Measurements from ENCODE around the gene RFX8.
A peak's percentile ranks its signal among the peaks of the same experiment; 100 is the strongest.

Gene RFX8

DNA sequence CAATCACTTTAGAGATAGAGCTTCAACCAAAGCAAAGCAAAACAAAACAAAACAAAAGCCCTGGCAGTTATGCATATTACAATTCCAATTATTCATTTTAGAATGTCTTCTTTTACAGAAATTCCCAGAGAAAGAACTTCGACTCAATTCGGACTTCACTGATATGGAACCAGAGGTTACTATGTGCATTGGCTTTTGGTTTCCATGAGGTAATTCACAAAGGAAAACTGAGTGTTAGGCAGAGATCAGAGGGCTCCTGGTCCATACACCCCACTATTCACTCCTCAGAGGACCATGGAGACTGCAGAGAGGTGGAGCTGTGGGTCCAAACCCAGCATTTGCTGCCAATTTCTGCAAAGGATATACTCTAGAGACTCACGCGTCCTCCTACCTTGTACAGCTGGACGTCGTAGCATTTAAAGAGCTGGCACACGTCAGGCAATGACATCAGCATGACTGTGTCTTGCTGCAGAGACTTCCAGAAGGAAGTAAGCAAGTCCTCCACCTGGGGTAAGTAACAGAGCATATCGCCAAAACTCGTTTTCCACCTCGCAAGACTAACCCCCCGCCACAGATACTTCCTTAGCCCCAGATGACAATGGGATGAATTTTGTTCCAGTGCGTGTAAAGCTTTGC is 56.3 kb downstream of the RFX8 start:
- Histone ChIP-seq H3K36me3 (ENCODE audit: control insufficient read depth in 5 of 5, insufficient read depth in 5 of 5, low read length in 5 of 5) (no peaks in the 10 kb centered on the region), H3K27me3 (ENCODE audit: control insufficient read depth in 5 of 5, insufficient read depth in 4 of 5, low read length in 5 of 5) (peaks cover 0 to under 1% (median 0%) of the 10 kb centered on the region in 5 donors)

DNA sequence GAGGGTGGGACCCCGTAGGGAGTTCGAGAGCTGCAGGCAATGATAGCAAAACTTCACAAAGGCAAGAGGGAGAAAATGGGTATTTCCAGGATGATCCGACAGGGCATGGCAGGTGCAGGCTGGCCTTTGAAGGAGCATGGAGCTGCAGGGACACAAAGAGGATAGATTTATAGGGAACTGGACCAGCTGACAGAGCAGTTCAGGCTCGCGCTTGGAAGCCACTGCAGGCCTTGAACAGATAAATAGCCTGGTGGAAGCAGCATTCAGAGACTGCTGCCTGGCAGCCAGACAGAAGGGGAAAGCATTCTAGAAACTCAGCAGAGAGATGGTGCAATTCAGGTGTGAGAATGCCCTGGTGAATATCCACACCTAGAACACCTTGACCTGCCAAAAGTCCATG is 58.3 kb downstream of the RFX8 start:
- H3K9me3 ChIP-seq (ENCODE audit: control insufficient read depth in 5 of 5, low read length in 5 of 5) = peaks cover 0 to 6% (median 0%) of the 10 kb centered on the region in 5 donors
- H3K27ac ChIP-seq (ENCODE audit: low read depth, low read length) = no peak overlapping the region
- H3K36me3 ChIP-seq (ENCODE audit: control insufficient read depth in 5 of 5, insufficient read depth in 5 of 5, low read length in 5 of 5) = no peaks in the 10 kb centered on the region
- no peak overlapping the region for H3K9ac ChIP-seq (ENCODE audit: low read length in 5 of 5)
- H3K4me1 ChIP-seq (ENCODE audit: control insufficient read depth in 5 of 5, insufficient read depth in 5 of 5, low read length in 5 of 5) = peaks cover 0 to 6% (median 5%) of the 10 kb centered on the region in 5 donors
- peaks cover 0 to 5% (median 0%) of the 10 kb centered on the region in 5 donors for H3K27me3 ChIP-seq (ENCODE audit: control insufficient read depth in 5 of 5, insufficient read depth in 4 of 5, low read length in 5 of 5)
- H3K4me3 ChIP-seq (ENCODE audit: low read depth in 1 of 5, low read length in 5 of 5) = no peak overlapping the region

More for the DNA sequence above, 56.3 kb downstream of the RFX8 start:
- Histone ChIP-seq H3K9ac (ENCODE audit: low read length in 5 of 5) (no peak overlapping the region), H3K4me1 (ENCODE audit: control insufficient read depth in 5 of 5, insufficient read depth in 5 of 5, low read length in 5 of 5) (peaks cover 0 to 6% (median 5%) of the 10 kb centered on the region in 5 donors), H3K27ac (ENCODE audit: low read depth, low read length) (no peak overlapping the region), H3K9me3 (ENCODE audit: control insufficient read depth in 5 of 5, low read length in 5 of 5) (peaks cover 0 to 6% (median 0%) of the 10 kb centered on the region in 5 donors), H3K4me3 (ENCODE audit: low read depth in 1 of 5, low read length in 5 of 5) (peak overlapping the region in 2 of 5 donors; percentile 8 to 17)

DNA sequence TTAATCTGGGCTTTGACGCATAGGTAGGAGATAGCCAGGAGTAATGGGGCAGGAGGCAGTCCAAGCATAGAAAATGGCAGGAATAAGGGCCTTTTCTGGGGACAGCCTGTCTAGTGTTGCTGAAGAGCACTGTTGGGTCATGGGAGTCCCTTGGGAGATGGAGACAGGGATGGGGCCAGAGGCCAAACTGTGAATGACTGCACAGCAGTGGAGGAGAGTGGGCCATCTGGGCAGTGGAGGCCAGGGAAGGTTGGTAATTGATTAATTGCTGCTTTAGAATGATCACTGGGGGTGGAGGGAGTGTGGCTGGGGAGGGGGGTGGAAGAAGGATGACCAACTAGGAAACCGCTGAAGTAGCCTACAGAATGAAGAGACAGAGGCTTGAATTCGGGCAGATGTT is 59.0 kb downstream of the RFX8 start:
- Histone ChIP-seq H3K4me1 (ENCODE audit: control insufficient read depth in 5 of 5, insufficient read depth in 5 of 5, low read length in 5 of 5) (peaks cover 0 to 6% (median 5%) of the 10 kb centered on the region in 5 donors), H3K9ac (ENCODE audit: low read length in 5 of 5) (no peak overlapping the region)

DNA sequence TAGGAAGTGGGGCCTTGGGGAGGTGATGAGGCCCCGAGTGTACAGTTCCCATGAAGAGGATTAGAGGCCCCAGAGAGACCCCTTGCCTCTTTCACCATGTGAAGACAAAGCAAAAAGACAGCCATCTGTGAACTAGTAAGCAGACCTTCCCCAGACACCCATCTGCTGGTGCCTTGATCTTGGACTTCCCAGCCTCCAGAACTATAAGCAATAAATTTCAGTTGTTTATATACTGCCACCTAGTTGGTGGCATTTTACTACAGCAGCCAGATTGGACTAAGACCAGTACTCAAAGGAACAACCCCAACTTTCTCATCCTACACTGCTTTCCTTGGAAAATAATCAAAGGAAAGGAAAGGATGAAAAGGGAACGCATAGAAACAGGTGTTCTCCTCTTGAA is 59.7 kb downstream of the RFX8 start:
- Histone ChIP-seq H3K4me3 (ENCODE audit: low read depth in 1 of 5, low read length in 5 of 5) (no peak overlapping the region), H3K9me3 (ENCODE audit: control insufficient read depth in 5 of 5, low read length in 5 of 5) (peaks cover 0 to 6% (median 0%) of the 10 kb centered on the region in 5 donors)

More for the DNA sequence above, 59.0 kb downstream of the RFX8 start:
- no peak overlapping the region for H3K27ac ChIP-seq (ENCODE audit: low read depth, low read length)
- no peak overlapping the region for H3K4me3 ChIP-seq (ENCODE audit: low read depth in 1 of 5, low read length in 5 of 5)
- H3K9me3 ChIP-seq (ENCODE audit: control insufficient read depth in 5 of 5, low read length in 5 of 5) = peaks cover 0 to 6% (median 0%) of the 10 kb centered on the region in 5 donors
- no peaks in the 10 kb centered on the region for H3K36me3 ChIP-seq (ENCODE audit: control insufficient read depth in 5 of 5, insufficient read depth in 5 of 5, low read length in 5 of 5)
- peaks cover 0 to 9% (median 2%) of the 10 kb centered on the region in 5 donors for H3K27me3 ChIP-seq (ENCODE audit: control insufficient read depth in 5 of 5, insufficient read depth in 4 of 5, low read length in 5 of 5)

DNA sequence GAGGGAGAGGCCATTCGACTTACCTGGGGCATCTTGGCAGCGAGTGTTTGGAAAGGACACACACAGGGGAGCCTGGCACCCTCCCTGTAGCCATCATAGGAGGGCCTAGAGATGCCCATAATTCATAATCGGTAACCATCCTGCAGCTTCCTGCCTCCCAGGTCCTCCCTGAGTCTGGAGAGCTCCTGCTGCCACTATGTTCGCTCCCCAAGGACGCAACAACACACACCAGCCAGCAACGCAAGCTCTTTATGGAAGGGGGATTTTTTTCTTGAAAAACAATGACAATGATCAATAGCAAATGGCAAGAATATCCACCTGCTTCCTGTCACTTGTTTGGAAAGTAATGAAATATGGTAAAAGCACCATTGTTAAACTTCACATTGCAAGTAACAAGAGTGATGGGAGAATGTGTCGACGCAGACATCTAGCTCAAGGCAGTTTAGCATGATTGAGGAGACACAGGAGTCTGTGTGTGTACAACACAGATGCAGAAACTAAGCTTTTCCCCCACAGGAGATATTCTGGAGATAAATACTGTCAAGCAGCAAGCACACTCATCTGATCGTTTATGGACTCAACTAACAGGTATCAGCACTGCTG is 62.7 kb downstream of the RFX8 start:
- Histone ChIP-seq H3K9me3 (ENCODE audit: control insufficient read depth in 5 of 5, low read length in 5 of 5) (peaks cover 0 to 6% (median 0%) of the 10 kb centered on the region in 5 donors), H3K27me3 (ENCODE audit: control insufficient read depth in 5 of 5, insufficient read depth in 4 of 5, low read length in 5 of 5) (peaks cover 0 to 9% (median 3%) of the 10 kb centered on the region in 5 donors), H3K36me3 (ENCODE audit: control insufficient read depth in 5 of 5, insufficient read depth in 5 of 5, low read length in 5 of 5) (no peaks in the 10 kb centered on the region), H3K27ac (ENCODE audit: low read depth, low read length) (no peak overlapping the region), H3K9ac (ENCODE audit: low read length in 5 of 5) (no peak overlapping the region), H3K4me3 (ENCODE audit: low read depth in 1 of 5, low read length in 5 of 5) (no peak overlapping the region), H3K4me1 (ENCODE audit: control insufficient read depth in 5 of 5, insufficient read depth in 5 of 5, low read length in 5 of 5) (no peaks in the 10 kb centered on the region)

More for the DNA sequence above, 59.7 kb downstream of the RFX8 start:
- Histone ChIP-seq H3K4me1 (ENCODE audit: control insufficient read depth in 5 of 5, insufficient read depth in 5 of 5, low read length in 5 of 5) (peaks cover 0 to 6% (median 5%) of the 10 kb centered on the region in 5 donors), H3K9ac (ENCODE audit: low read length in 5 of 5) (no peak overlapping the region), H3K27me3 (ENCODE audit: control insufficient read depth in 5 of 5, insufficient read depth in 4 of 5, low read length in 5 of 5) (peaks cover 0 to 9% (median 3%) of the 10 kb centered on the region in 5 donors), H3K27ac (ENCODE audit: low read depth, low read length) (no peak overlapping the region), H3K36me3 (ENCODE audit: control insufficient read depth in 5 of 5, insufficient read depth in 5 of 5, low read length in 5 of 5) (no peaks in the 10 kb centered on the region)

DNA sequence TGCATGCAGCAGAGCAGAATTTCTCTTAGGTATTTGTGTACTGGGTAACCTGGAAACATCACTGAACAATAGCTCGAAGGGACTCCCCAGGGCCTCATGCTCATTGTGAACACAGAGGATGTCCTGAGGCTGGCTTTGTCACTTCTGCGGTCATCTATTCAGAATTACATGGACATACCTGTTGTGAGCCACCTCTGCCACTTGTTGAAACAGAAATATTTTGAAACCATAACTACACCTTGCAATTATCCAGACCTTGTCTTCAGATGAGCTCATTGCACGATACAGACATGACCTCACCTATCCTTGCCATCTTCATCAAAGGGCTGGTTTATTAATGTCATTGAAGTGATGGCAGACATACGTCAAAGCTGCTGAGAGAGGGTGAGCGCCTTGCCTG is 64.2 kb downstream of the RFX8 start:
- Histone ChIP-seq H3K36me3 (ENCODE audit: control insufficient read depth in 5 of 5, insufficient read depth in 5 of 5, low read length in 5 of 5) (no peaks in the 10 kb centered on the region), H3K27me3 (ENCODE audit: control insufficient read depth in 5 of 5, insufficient read depth in 4 of 5, low read length in 5 of 5) (peaks cover 0 to 9% (median 3%) of the 10 kb centered on the region in 5 donors), H3K9me3 (ENCODE audit: control insufficient read depth in 5 of 5, low read length in 5 of 5) (peaks cover 0 to 6% (median 0%) of the 10 kb centered on the region in 5 donors), H3K4me1 (ENCODE audit: control insufficient read depth in 5 of 5, insufficient read depth in 5 of 5, low read length in 5 of 5) (no peaks in the 10 kb centered on the region), H3K4me3 (ENCODE audit: low read depth in 1 of 5, low read length in 5 of 5) (no peak overlapping the region), H3K27ac (ENCODE audit: low read depth, low read length) (no peak overlapping the region), H3K9ac (ENCODE audit: low read length in 5 of 5) (no peak overlapping the region)

DNA sequence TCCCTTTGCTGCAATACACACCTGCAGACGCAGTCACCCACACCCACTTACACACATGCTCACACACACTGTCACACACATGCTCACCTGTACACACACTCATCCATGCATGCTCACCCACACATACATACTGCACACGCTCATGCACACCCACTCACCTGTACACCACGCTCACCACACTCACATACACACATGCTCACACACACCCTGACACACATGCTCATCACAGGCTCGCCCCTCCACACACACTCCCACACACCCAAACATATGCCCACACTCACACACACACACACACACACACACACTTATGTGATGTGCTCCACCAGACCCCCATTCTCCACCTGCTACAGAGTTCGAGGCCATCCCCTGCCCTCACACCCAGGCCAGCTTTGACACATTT is 64.8 kb downstream of the RFX8 start:
- no peak overlapping the region for H3K9ac ChIP-seq (ENCODE audit: low read length in 5 of 5)
- H3K9me3 ChIP-seq (ENCODE audit: control insufficient read depth in 5 of 5, low read length in 5 of 5) = peaks cover 0 to 3% (median 0%) of the 10 kb centered on the region in 5 donors
- no peak overlapping the region for H3K27ac ChIP-seq (ENCODE audit: low read depth, low read length)
- no peaks in the 10 kb centered on the region for H3K36me3 ChIP-seq (ENCODE audit: control insufficient read depth in 5 of 5, insufficient read depth in 5 of 5, low read length in 5 of 5)
- H3K4me3 ChIP-seq (ENCODE audit: low read depth in 1 of 5, low read length in 5 of 5) = no peak overlapping the region
- H3K27me3 ChIP-seq (ENCODE audit: control insufficient read depth in 5 of 5, insufficient read depth in 4 of 5, low read length in 5 of 5) = peaks cover 0 to 9% (median 3%) of the 10 kb centered on the region in 5 donors
- H3K4me1 ChIP-seq (ENCODE audit: control insufficient read depth in 5 of 5, insufficient read depth in 5 of 5, low read length in 5 of 5) = no peaks in the 10 kb centered on the region

DNA sequence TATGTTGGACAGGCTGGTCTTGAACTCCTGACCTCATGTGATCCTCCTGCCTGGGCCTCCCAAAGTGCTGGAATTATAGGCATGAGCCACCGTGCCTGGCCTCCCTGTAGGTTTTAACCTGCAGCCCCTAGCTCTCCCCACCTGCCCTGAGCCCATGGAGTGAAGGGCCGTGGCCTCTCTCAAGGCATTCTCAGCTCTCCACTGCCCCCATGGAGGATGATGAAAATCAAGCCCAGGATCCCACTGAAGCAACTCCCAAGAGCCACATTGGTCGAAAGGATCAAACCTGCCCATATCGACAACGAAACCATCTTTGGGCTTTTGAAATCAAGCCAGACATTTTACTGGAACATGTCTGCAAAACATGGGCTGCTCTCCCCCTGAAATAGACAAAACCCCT is 65.2 kb downstream of the RFX8 start:
- Histone ChIP-seq H3K9me3 (ENCODE audit: control insufficient read depth in 5 of 5, low read length in 5 of 5) (no peaks in the 10 kb centered on the region), H3K36me3 (ENCODE audit: control insufficient read depth in 5 of 5, insufficient read depth in 5 of 5, low read length in 5 of 5) (no peaks in the 10 kb centered on the region), H3K4me3 (ENCODE audit: low read depth in 1 of 5, low read length in 5 of 5) (no peak overlapping the region), H3K27me3 (ENCODE audit: control insufficient read depth in 5 of 5, insufficient read depth in 4 of 5, low read length in 5 of 5) (peaks cover 0 to 11% (median 3%) of the 10 kb centered on the region in 5 donors), H3K4me1 (ENCODE audit: control insufficient read depth in 5 of 5, insufficient read depth in 5 of 5, low read length in 5 of 5) (no peaks in the 10 kb centered on the region), H3K9ac (ENCODE audit: low read length in 5 of 5) (no peak overlapping the region), H3K27ac (ENCODE audit: low read depth, low read length) (no peak overlapping the region)

DNA sequence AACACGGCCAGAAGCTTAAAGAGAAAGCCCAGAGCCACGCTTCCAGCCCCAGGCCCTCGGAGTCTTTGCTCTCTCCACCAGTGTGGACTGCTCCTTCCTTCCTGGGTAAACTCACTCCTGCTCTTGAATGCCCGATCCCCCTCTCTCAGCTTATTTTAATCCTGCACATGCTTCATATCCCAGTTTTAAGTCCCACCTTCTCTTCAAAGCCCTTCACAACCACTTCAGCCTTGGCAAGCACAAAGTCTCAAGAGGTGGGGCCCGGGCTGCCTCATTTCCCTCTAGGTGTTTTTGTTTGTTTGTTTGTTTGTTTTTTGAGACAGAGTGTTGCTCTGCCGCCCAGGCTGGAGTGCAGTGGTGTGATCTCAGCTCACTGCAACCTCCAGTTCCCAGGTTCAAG is 66.0 kb downstream of the RFX8 start:
- Histone ChIP-seq H3K27me3 (ENCODE audit: control insufficient read depth in 5 of 5, insufficient read depth in 4 of 5, low read length in 5 of 5) (peaks cover 0 to 11% (median 3%) of the 10 kb centered on the region in 5 donors), H3K36me3 (ENCODE audit: control insufficient read depth in 5 of 5, insufficient read depth in 5 of 5, low read length in 5 of 5) (no peaks in the 10 kb centered on the region), H3K9me3 (ENCODE audit: control insufficient read depth in 5 of 5, low read length in 5 of 5) (no peaks in the 10 kb centered on the region), H3K4me3 (ENCODE audit: low read depth in 1 of 5, low read length in 5 of 5) (no peak overlapping the region), H3K4me1 (ENCODE audit: control insufficient read depth in 5 of 5, insufficient read depth in 5 of 5, low read length in 5 of 5) (no peaks in the 10 kb centered on the region), H3K9ac (ENCODE audit: low read length in 5 of 5) (no peak overlapping the region), H3K27ac (ENCODE audit: low read depth, low read length) (no peak overlapping the region)

DNA sequence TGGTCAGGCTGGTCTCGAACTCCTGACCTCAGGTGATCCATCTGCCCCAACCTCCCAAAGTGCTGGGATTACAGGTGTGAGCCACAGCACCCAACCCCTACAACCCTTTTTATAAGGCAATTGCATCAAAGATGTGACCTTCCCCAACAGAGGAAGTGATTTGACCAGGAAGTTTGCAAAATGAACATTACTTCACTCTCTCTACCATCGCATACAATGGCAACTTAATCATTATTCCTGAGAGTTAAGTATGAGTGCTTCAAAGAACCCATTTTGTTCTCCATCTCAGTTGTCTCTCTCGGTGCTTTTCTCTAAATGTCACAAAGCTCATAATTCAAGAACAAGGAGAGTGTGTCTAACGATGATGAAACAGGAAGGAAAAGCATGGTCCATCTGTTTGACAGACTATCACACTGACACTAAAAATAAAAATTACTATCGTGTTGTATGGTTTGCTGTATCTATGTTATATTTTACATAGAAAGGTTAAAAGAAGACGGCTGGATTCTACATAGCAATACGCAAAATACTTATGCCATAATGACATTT is 69.5 kb downstream of the RFX8 start:
- no peaks in the 10 kb centered on the region for H3K36me3 ChIP-seq (ENCODE audit: control insufficient read depth in 5 of 5, insufficient read depth in 5 of 5, low read length in 5 of 5)
- H3K27me3 ChIP-seq (ENCODE audit: control insufficient read depth in 5 of 5, insufficient read depth in 4 of 5, low read length in 5 of 5) = peaks cover 0 to 15% (median 4%) of the 10 kb centered on the region in 5 donors
- H3K9ac ChIP-seq (ENCODE audit: low read length in 5 of 5) = no peak overlapping the region
- H3K4me1 ChIP-seq (ENCODE audit: control insufficient read depth in 5 of 5, insufficient read depth in 5 of 5, low read length in 5 of 5) = peaks cover 0 to 9% (median 0%) of the 10 kb centered on the region in 5 donors
- H3K9me3 ChIP-seq (ENCODE audit: control insufficient read depth in 5 of 5, low read length in 5 of 5) = no peaks in the 10 kb centered on the region
- H3K27ac ChIP-seq (ENCODE audit: low read depth, low read length) = no peak overlapping the region
- H3K4me3 ChIP-seq (ENCODE audit: low read depth in 1 of 5, low read length in 5 of 5) = no peak overlapping the region
